ENCODE results near the gene DOCK9.

- TF ChIP-seq EGR1 (IDR thresholded peaks at IDR 0.05) (no peak), MAX (IDR thresholded peaks at IDR 0.05) (no peak), TAF1 (IDR thresholded peaks at IDR 0.05; ENCODE audit: low read depth) (no peak), RAD21 (IDR thresholded peaks at IDR 0.05; ENCODE audit: low read depth) (no peak), REST (IDR thresholded peaks at IDR 0.05; ENCODE audit: low read depth) (peak; percentile 37; the same call in 1 of the 2 replicates), NFIC (IDR thresholded peaks at IDR 0.05) (no peak), FOXM1 (IDR thresholded peaks at IDR 0.05; ENCODE audit: borderline replicate concordance, low read depth) (no peak), TCF12 (IDR thresholded peaks at IDR 0.05; ENCODE audit: low read depth) (no peak), YY1 (IDR thresholded peaks at IDR 0.05; ENCODE audit: low read depth) (no peak), EP300 (IDR thresholded peaks at IDR 0.05; ENCODE audit: borderline replicate concordance) (no peak), CEBPB (IDR thresholded peaks at IDR 0.05) (no peak), USF1 (IDR thresholded peaks at IDR 0.05) (no peak), TEAD4 (IDR thresholded peaks at IDR 0.05) (no peak), CREB1 (IDR thresholded peaks at IDR 0.05; ENCODE audit: low read depth) (no peak)
Measured at GRCh38 chr13:98963917-98964316, 13.9 kb downstream of the DOCK9 start.
